Ascending aorta (tissue), 2 donors: Measurements from ENCODE around the gene IL18RAP. TPM values are rescaled to one million over a fixed set of nuclear protein-coding genes. Genes with fewer than 3 reads are reported as not detected.
A peak's percentile ranks its signal among the peaks of the same experiment; 100 is the strongest.

Source experiments
- DNase-seq, 2 donors: peaks; one replicate each; pipeline ENCODE4 v3.0.0-alpha.2; 2019; ENCODE audit warnings: low spot score in 2 of 2
- H3K27ac ChIP-seq, 2 donors: fragments of 200-600 bp; sonication (generic); one replicate each; pipeline ENCODE4 v1.5.1; 2016 to 2017; ENCODE audit warnings: mild to moderate bottlenecking in 1 of 2
- H3K27me3 ChIP-seq: fragments of 200-600 bp; sonication (generic); one replicate; pipeline ENCODE4 v1.5.1; 2017
- H3K36me3 ChIP-seq, 2 donors: fragments of 200-600 bp; sonication (generic); one replicate each; pipeline ENCODE4 v1.5.1; 2016
- H3K4me1 ChIP-seq, 2 donors: fragments of 200-600 bp; sonication (generic); one replicate each; pipeline ENCODE4 v1.5.1; 2016 to 2017; ENCODE audit warnings: mild to moderate bottlenecking in 1 of 2
- H3K4me3 ChIP-seq, 2 donors: fragments of 200-600 bp; sonication (generic); one replicate each; pipeline ENCODE4 v1.5.1; 2016 to 2017; ENCODE audit warnings: mild to moderate bottlenecking in 1 of 2
- H3K9me3 ChIP-seq, 2 donors: fragments of 200-600 bp; sonication (generic); one replicate each; pipeline ENCODE4 v1.5.1; 2016
- intact Hi-C: fragments of 100-400 bp; cut with DNase I; formaldehyde crosslinking; loops from one replicate; pipeline ENCODE4 v1.15.1; 2023
- total RNA-seq: library from RNA; depleted of rRNA; stranded (reverse); fragments of >200 nt; gene quantifications from one replicate; pipeline ENCODE4 v1.1.0, GENCODE V29; 2016
- TF ChIP-seq, protein P1 (sequence below), 3 experiments: fragments of 200-600 bp in 2 of 3; fragments of 450-650 bp in 1 of 3; sonication (generic) in 2 of 3; IDR thresholded peaks; one replicate each; pipeline ENCODE4 v1.5.1; 2016 to 2019; ENCODE audit warnings: antibody characterized with exemption in 3 of 3, mild to moderate bottlenecking in 1 of 3, moderate library complexity in 1 of 3

Gene IL18RAP
- total RNA-seq, 1 donor from 2014 or later: 0.11 TPM

DNA sequence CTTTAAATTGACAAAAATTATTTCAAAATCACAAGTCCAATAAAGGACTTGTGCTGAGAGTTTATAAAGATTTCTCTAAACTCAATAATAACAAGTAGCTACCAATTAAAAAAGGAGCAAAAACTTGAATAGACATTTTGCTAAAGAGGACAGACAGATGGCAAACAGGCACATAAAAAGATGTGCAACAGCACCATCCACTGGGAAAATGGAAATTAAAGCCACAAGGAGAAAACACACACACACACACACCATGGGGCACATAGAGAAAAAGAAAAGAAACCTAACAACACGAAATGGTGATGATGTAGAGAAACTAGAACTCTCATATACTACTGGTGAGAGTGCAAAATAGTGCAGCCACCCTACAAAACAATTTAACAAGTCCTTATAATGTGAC, 37.5 kb downstream of the IL18RAP start:
- Histone ChIP-seq H3K36me3 (no peaks in the 10 kb centered on the region), H3K9me3 (no peaks in the 10 kb centered on the region), H3K27me3 (no peaks in the 10 kb centered on the region), H3K4me3 (no peak overlapping the region), H3K4me1 (no peaks in the 10 kb centered on the region), H3K27ac (no peak overlapping the region)
- TF ChIP-seq, protein P1, sequence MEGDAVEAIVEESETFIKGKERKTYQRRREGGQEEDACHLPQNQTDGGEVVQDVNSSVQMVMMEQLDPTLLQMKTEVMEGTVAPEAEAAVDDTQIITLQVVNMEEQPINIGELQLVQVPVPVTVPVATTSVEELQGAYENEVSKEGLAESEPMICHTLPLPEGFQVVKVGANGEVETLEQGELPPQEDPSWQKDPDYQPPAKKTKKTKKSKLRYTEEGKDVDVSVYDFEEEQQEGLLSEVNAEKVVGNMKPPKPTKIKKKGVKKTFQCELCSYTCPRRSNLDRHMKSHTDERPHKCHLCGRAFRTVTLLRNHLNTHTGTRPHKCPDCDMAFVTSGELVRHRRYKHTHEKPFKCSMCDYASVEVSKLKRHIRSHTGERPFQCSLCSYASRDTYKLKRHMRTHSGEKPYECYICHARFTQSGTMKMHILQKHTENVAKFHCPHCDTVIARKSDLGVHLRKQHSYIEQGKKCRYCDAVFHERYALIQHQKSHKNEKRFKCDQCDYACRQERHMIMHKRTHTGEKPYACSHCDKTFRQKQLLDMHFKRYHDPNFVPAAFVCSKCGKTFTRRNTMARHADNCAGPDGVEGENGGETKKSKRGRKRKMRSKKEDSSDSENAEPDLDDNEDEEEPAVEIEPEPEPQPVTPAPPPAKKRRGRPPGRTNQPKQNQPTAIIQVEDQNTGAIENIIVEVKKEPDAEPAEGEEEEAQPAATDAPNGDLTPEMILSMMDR (IDR thresholded peaks at IDR 0.05): no peak
- DNase-seq: no peak
- intact Hi-C loops: no loop called here

DNA sequence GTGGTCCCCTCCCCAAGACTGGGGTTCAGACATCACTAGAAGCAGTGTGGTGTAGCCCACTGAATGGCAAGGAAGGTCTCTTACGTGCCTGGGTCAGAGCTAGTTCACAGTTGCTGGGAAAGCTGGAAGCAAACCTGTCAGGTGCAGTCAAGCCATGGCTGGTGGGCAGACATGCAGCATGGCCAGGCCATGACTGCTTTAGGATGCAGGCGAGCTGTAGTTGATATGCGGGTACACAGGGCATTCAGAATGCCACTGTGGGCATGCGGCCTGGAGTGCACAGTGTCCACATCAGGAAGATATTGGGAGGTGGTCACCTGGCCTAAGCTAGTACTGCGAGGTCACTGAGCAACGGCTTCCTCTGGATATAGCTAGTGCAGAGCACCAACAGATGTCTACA, 38.2 kb downstream of the IL18RAP start:
- Histone ChIP-seq H3K9me3 (no peaks in the 10 kb centered on the region), H3K27me3 (no peaks in the 10 kb centered on the region), H3K4me3 (no peak overlapping the region), H3K36me3 (no peaks in the 10 kb centered on the region), H3K4me1 (no peaks in the 10 kb centered on the region), H3K27ac (no peak overlapping the region)
- TF ChIP-seq, protein P1 (IDR thresholded peaks at IDR 0.05): no peak
- DNase-seq: no peak
- intact Hi-C loops: no loop called here

DNA sequence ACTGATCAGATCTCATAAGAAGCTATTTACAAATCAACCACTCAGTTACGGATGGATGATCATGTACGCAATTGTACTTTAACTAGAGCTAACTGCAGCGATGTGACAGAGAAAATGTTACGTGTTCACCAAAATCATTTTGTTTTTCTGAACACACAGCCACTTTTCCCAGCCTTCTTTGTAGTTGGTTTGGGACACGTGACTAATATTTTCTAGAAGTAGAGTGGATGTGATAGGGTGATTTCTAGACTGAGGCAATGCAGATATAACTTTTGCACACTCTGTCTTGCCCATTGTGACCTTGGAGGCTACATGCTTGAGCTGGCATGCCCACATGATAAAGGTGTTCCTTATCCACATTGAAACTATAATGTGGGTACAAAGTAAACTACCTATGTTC, 40.2 kb downstream of the IL18RAP start:
- Histone ChIP-seq H3K27ac (no peak overlapping the region), H3K4me3 (no peak overlapping the region), H3K4me1 (no peaks in the 10 kb centered on the region), H3K27me3 (no peaks in the 10 kb centered on the region), H3K9me3 (no peaks in the 10 kb centered on the region), H3K36me3 (no peaks in the 10 kb centered on the region)
- TF ChIP-seq, protein P1 (IDR thresholded peaks at IDR 0.05): no peak
- DNase-seq: no peak
- intact Hi-C loops: no loop called here

DNA sequence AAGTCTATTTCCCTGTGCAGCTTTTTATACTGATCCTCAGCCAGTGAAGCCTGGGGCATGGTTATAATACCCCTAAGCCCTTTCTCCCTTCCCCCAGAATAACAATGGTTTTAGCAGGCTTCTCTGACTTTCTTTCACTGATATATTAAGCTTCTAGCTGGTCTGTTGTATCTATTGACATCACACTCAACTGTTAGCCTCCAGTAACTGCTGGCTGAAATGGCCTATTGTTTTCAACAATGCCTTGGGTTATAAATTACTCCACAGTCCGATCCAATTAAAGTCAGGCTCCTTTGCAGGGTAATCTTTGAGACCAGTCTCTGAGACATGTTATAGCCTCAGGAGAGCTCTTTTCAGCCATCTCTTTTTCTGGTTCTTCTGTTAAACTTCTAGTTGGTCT, 47.2 kb downstream of the IL18RAP start:
- H3K9me3 ChIP-seq: no peaks in the 10 kb centered on the region
- DNase-seq: no peak
- no peak overlapping the region for H3K27ac ChIP-seq
- H3K4me3 ChIP-seq: no peak overlapping the region
- TF ChIP-seq, protein P1 (IDR thresholded peaks at IDR 0.05): no peak
- intact Hi-C loops: loop anchor here (10.0 kb wide), 1 partner anchor 235 kb away; no protein-coding TSS in a partner anchor
- no peaks in the 10 kb centered on the region for H3K36me3 ChIP-seq
- H3K4me1 ChIP-seq: no peaks in the 10 kb centered on the region
- H3K27me3 ChIP-seq: no peaks in the 10 kb centered on the region

DNA sequence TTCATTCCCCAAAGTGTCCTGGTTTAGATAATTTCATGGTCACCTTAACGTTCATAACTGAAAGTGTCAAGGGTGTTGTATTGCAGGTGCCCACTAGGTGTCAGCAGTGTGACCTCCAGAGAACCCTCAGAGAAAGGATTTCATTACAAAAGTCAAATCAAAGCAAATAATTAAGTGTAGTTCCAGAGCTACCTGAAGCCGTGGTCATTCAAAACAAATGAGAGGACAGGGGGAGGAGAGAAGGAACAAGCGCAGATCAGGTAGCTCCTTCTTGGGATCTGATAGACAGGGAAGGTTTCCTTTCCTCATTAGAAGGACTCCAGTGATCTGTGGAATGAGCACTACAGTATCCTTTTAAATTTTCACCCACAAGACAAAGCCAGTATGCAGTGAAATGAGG, 50.1 kb downstream of the IL18RAP start, which contains the start of gene SLC9A4:
TSS of gene SLC9A4 (plus strand) at position 207 of the 400 bp plus-strand sequence. CDS start 534 bp downstream, outside the sequence.
- H3K4me3 ChIP-seq: no peak within 1 kb of the TSS
- no peak for DNase-seq
- no peaks in the 10 kb centered on the region for H3K9me3 ChIP-seq
- no peaks in the 10 kb centered on the region for H3K27me3 ChIP-seq
- H3K36me3 ChIP-seq: no peaks in the 10 kb centered on the region
- no peak within 1 kb of the TSS for H3K27ac ChIP-seq
- TF ChIP-seq, protein P1 (IDR thresholded peaks at IDR 0.05): peak; percentile 40 to 76 (median 59)
- H3K4me1 ChIP-seq: no peaks in the 10 kb centered on the region
- intact Hi-C loops: loop anchor here (2.0 to 10.0 kb wide), 2 partner anchors 144 to 232 kb away; no protein-coding TSS in a partner anchor

DNA sequence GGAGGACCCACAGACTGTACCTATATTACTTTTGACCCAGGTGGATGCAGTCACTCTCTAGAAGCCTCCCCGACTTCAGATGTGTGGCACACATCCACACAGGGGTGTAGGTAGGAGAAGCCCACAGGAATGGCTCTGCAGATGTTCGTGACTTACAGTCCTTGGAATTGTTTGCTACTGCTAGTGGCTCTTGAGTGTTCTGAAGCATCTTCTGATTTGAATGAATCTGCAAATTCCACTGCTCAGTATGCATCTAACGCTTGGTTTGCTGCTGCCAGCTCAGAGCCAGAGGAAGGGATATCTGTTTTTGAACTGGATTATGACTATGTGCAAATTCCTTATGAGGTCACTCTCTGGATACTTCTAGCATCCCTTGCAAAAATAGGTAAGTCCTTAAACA, 50.7 kb downstream of the IL18RAP start:
- no peak overlapping the region for H3K27ac ChIP-seq
- intact Hi-C loops: loop anchor here (2.0 to 10.0 kb wide), 2 partner anchors 143 to 231 kb away; no protein-coding TSS in a partner anchor
- no peaks in the 10 kb centered on the region for H3K27me3 ChIP-seq
- no peaks in the 10 kb centered on the region for H3K4me1 ChIP-seq
- H3K36me3 ChIP-seq: no peaks in the 10 kb centered on the region
- TF ChIP-seq, protein P1 (IDR thresholded peaks at IDR 0.05): no peak
- H3K9me3 ChIP-seq: no peaks in the 10 kb centered on the region
- no peak for DNase-seq
- no peak overlapping the region for H3K4me3 ChIP-seq
